Hematopoietic multipotent progenitor cell treated with erythropoietin and hydrocortisone succinate and interleukin-3 and kit ligand, for 6 days (in vitro differentiated cells): ENCODE measurements around the gene AKAP17A.

ENCODE experiments used
- DNase-seq: peaks from one replicate; pipeline ENCODE4 v3.0.0-alpha.2; 2015

AKAP17A gene

DNA sequence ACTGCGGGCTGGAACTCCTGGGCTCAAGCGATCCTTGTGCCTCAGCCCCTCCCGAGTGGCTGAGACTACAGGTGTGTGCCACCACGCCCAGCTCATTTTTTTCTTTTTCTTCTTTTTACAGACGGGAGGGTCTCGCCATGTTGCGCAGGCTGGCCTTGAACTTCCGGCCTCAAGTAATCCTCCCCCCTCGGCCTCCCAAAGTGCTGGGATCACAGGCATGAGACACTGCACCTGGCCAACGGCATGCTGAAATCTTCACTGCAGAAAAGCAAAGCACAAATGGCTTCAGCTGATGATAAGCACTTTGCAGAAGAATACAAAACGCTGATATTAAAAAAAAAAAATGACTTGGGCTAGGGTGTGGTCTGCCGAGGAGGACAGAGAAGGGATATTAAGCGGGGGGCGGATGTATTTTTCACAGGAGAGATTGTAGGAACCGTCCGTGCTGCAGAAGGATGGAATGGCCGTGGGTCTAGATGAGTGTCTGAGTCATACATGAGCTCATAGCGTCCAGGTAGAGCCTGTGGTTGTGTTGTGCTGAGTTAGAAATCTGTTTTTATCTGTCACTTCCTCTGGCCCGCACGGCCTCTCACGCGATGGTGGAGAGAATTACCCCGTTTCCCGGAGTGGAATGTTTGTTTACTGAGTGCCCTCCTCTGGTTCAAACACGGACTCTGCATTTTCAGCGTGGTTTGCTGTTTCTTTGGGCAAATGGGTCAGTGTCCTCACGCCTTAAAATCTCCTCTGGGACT is 8.5 kb upstream of the AKAP17A start:
- DNase-seq = peak; percentile 63

DNA sequence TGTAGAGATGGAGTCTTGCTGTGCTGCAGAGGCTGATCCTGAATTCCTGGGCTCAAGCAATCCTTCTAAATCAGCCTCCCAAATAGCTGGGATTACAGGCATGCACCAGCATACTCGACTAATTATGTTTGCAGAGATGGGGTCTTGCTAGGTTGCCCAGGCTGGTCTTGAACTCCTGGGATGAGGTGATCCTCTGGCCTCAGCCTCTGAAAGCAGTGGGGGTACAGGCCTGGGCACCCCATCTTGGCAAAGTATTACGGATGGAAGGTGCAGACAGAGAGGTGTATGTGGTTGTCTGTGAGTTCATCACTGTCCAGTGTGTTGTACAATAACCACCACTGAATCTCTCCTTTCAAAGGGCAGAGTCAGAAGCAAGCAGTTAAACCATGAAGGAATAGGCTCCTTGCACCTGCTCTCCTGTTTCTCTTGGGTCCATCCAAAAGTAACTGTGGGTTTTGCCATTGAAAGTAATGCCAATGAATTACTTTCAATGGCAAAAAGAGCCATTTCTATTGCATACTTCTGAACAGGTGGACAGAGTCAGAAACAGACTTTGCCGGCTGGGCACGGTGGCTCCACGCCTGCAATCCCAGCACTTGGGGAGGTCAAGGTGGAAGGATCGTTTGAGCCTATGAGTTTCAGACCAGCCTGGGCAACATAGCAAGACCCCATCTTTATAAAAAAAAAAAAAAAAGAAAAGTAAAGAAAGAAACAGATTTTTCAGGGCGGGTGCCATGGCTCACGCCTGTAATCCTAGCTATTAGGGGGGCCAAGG is 7.0 kb upstream of the AKAP17A start:
- DNase-seq = no peak

DNA sequence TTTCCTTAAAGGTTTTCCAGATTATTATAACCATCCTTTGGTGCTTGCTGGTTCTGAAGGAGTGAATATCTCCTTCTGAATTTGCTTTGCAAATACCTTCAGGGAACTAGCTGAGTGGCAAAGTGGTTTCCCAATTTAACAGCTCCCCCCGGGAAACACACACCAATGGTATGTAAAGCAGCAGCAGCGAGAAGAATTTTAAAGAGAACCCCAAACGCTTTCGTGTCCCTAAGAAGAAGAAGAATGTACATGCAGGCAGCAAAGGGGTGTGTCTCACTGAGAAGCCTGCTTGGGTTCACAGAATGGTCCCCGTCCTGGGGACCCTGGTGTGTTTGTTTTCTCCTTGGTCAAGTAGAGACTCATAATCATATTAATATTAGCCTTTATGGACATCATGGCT is 4.2 kb upstream of the AKAP17A start:
- DNase-seq = no peak

GRCh38 chrX:1589356-1590130 is 1.9 kb upstream of the AKAP17A start:
- DNase-seq = peak; percentile 76

DNA sequence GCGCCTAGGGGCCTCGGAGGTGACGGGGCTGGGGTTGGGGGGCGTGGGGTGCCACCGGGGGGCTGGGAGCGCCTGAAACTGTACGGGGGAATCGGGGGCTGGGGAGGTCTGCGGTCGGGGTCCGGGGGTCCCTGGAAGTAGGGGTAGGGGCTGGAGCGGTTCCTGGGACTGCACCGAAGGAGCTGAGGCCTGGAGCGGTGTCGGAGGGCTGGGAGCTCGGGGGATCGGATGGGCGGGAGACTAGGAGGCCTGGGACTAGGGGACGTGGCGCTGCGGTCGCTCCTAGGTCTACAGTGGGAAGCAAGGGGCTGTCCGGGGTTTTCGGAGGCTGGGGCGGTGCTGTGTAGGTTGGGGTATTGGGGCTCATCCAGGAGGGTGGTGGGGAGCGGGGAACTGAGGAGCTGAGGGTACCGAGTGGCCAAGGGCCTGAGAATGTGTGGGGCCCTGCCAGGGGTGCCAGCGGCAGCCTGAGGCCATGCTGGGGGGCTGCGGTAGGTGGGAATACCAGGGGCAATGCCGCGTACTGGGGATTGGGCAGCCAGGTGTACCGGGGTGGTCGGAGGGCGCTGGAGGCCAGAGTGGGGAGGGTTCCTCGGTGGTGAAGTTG is 562 bp downstream of the AKAP17A start:
- DNase-seq = no peak

DNA sequence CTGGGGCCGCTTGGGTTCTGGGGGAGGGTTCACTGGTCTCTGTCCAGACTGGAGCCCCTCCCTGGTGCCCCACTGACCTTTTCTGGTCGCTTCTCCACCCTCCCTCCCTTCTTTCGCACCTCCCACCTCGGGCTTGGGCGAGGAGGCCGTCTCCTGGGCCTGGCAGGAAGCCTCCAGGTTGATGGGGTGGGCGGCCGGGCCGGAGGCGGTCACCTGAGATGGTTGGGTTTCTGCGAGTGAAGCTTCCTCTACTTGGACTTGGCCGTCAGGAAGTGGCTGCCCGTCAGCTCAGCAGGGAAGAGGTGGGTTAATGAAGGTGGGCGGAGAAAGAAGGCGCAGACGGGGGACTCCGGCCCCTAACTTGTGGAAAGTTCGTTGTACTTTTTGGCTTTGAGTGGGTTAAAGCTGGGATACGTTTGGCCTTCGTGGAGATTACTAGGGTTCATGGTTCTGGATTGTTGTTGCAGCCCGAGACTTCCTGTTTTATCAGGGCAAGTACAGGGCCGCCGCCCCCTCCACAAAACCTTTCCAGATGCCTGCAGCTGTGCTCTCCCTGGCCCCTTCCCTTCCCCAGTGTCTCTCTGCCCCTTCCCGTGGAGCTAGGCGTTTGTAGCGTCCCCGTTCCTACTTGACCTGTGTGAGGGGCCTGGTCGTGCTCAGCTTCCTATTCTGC is 1.2 kb downstream of the AKAP17A start:
- DNase-seq = peak; percentile 65

DNA sequence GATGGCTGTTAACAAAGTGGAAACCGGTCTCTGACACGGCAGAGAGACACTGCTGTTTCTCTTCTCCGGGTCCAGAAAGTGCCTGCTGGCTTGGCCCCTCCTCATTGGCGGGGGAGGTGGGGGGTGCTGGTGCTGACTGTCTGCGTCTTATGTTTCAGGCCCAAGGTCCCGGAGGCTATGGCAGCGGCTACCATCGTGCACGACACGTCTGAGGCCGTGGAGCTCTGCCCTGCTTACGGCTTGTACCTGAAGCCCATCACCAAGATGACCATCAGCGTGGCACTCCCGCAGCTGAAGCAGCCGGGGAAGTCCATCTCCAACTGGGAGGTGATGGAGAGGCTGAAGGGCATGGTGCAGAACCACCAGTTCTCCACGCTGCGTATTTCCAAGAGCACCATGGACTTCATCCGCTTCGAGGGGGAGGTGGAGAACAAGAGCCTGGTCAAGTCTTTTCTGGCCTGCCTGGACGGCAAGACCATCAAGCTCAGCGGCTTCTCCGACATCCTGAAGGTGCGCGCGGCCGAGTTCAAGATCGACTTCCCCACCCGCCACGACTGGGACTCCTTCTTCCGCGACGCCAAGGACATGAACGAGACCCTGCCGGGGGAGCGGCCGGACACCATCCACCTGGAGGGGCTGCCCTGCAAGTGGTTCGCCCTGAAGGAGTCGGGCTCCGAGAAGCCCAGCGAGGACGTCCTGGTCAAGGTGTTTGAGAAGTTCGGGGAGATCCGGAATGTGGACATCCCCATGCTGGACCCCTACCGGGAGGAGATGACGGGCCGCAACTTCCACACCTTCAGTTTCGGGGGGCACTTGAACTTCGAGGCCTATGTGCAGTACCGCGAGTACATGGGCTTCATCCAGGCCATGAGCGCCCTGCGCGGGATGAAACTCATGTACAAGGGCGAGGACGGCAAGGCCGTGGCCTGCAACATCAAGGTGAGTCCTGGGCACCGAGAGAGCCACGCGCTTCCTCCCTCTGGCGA is 2.2 kb downstream of the AKAP17A start:
- no peak for DNase-seq

GRCh38 chrX:1595711-1596060 is 4.3 kb downstream of the AKAP17A start:
- DNase-seq = no peak

DNA sequence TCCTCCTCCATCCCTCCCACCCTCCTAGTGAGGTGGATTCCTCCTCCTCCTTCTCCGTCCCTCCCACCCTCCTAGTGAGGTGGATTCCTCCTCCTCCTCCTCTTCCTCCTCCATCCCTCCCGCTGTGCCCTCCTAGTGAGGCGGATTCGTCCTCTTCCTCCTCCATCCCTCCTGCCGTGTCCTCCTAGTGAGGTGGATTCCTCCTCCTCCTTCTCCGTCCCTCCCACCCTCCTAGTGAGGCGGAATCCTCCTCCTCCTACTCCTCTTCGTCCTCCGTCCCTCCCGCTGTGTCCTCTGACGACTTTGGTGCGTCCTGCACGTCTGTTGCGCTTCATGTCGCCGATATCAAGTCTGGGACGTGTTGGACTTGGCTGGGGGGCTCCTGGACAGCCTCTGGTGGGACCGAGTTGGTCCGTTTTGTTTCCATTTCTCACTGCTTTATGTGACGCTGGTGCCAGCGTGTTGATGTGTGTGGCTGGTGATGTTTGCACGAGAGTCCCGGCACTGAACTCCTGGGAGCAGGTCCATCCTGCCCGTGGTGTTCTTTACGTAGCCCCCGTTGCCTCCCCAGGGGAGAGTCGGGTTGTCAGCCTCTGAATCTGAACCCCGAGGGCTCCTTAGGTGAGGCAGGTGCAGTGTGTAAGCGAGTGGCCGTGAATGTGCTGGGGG is 5.4 kb downstream of the AKAP17A start:
- no peak for DNase-seq

DNA sequence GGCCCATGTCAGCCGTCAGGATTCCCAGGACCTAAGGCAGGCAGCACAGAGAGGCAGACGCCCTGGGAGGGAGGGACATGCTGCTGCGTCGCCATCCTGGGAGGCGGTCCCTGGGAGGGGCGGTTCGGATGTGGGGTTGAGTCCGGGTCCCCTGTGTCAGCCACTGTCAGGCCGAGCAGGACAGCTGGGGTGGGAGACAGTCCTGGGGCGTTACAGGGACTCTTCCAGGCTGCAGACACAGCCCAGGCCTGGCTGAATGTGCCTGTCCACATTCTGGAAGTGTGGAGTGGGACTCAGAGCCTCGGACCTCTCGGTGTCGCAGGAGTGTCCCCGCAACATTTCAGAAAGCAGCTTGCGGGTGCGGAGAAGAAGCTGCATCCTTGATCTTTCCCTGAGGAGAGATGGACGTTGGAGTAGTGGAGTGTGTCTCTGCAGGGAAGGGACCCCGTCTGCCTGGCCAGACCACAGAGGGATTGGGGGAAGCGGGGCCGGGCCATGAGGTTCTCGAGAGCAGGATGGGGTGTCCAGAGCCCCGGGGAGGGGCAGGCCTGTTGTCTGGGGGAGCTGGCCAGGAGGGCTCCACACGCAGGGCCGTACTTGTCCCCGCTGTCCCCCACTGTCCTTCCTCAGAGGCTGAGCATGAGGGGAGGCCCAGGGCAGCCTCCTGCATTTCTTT is 6.1 kb downstream of the AKAP17A start:
- DNase-seq = no peak

DNA sequence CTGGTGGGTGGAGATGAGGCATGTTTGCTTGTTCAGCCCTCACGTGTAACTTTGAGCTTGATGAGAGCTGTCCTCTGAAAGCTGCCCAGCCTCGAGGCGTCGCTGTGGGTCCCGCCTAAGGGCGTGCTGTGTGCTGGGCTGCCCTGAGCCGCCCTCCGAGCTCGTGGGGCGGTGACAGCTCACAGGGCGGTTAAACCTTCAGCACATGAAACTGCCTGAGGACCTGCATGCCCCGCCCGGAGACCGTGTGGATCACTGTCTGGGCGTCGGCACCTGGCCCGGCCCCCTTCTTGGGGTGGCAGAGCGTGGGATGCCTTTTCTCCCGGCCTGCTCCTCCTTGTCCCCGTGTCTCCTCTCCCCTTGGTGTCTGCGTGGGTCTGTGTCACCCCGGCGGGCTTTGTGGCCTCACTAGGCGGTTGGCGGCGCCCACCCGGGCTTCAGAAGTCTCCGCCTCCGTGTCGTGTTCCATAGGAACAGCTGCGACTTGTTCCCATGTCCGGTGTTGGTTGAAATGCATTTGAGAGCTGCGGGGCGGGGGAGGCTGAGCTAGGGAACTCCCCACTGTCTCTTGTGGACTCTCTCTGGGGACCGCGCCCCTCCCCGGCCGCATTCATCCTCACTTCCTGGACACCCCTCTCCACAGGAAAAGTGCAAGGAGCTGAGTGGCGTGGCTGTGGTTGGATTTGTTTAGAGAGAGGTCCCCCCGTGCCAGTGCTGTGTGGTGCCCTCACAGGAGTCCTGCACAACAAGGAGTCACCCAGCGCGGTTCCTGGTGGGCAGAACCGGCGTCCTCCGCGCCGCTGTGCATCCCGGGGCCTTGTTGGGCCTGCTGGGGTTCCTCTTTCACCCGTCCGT is 6.8 kb downstream of the AKAP17A start:
- DNase-seq = peak; percentile 83

DNA sequence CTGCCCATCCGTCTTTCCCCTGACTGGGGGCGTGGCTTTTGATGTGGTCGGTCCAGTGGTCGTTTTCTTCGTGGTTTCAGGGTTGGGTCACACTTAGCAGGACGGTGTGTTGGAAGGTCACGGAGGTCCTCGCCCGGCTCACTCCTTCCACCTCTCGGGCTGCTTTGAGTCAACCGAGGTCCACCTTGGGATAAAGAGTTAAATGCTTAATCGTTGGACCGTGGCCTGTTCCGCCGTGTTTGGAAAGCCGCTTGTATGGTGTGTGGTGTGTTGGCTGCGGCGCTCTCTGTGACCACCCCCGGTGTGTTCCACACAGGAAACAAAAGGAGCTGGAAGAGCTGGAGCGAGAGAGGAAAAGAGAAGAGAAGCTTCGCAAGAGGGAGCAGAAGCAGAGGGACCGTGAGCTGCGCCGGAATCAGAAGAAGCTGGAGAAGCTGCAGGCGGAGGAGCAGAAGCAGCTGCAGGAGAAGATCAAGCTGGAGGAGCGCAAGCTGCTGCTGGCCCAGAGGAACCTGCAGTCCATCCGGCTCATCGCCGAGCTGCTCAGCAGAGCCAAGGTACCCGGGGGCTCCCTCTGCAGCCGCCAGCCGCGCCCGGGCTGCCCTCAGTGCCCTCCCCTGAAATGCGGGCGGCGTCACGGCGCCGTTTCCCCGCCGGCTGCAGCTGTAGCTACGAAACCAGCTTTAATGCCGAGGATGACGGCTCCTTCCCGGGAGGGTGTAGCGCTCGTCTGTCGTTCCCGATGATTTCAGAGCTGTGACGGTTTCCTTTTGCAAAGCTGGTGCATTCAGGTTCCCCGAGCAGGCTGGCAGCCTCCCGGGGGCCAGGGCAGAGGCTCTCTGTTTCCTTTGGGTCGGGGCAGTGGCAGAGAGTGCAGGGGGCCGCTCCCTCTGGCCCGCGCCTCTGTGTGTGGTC is 7.7 kb downstream of the AKAP17A start:
- DNase-seq = no peak

DNA sequence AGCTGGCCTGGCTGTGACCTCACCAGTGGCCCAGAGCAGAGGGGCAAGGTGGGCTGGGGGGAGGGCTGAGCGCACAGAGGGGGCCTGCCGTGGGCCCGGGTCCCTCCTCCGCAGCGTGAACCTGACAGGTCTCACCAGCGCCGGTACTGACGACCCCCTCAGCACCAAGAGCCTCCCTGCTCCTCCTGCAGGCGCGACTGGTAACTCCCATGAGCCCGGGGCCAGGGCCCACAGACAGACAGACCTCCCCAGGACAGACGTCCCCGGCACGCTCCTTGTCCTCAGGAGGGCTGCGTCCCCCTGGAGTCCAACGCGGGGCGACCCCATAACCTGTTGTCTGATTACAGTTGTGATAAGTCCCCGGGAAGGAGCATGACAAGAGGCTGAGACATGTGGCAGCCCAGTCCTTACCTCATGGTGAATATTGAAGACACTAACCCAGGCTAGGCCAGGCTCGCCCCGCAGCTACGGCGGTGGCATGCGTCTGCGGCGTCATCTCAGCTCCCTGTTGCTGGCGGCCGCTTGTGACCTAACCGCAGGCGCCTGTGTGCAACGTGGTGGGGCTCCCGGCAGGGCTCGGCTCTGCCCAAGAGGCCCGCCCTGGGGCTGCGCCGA is 8.5 kb downstream of the AKAP17A start:
- DNase-seq = no peak

DNA sequence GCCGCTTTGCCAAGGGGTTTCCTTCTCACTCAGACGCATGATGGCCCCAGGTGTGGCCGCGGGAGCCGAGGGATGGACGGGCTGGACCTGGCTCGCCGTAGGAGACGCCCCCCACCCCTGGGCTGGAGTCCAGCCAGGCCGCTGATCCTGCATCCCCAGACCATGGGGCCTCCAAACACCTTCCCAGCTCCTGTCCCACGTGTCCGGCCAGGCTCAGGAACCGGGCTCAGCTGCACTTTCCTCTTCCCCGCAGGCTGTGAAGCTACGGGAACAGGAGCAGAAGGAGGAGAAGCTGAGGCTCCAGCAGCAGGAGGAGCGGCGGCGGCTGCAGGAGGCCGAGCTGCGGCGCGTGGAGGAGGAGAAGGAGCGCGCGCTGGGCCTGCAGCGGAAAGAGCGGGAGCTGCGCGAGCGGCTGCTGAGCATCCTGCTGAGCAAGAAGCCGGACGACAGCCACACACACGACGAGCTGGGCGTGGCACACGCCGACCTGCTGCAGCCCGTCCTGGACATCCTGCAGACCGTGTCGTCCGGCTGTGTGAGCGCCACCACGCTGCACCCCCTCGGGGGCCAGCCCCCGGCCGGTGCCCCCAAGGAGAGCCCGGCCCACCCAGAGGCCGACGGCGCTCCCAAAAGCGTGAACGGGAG is 9.1 kb downstream of the AKAP17A start:
- DNase-seq = no peak

DNA sequence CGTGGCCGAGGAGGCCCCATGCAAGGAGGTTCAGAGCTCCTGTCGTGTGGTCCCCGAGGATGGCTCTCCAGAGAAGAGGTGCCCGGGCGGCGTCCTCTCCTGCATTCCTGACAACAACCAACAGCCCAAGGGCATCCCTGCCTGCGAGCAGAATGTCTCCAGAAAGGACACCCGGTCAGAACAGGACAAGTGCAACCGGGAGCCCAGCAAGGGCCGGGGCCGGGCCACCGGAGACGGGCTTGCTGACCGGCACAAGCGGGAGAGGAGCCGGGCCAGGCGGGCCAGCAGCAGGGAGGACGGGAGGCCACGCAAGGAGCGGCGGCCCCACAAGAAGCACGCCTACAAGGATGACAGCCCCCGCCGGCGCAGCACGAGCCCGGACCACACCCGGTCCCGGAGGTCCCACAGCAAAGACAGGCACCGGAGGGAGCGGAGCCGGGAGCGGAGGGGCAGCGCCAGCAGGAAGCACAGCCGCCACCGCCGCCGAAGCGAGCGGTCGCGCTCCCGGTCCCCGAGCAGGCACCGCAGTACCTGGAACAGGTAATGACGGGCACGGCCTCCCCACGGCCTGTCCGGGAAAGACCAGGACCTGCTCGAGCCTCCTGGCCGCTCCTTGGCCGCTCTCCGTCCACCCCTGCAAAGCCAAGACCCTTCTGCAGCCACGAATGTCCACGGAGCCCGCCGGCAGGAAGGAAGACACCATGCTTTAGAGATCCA is 9.8 kb downstream of the AKAP17A start:
- no peak for DNase-seq

GRCh38 chrX:1601768-1602085 is 10.3 kb downstream of the AKAP17A start:
- DNase-seq = no peak

DNA sequence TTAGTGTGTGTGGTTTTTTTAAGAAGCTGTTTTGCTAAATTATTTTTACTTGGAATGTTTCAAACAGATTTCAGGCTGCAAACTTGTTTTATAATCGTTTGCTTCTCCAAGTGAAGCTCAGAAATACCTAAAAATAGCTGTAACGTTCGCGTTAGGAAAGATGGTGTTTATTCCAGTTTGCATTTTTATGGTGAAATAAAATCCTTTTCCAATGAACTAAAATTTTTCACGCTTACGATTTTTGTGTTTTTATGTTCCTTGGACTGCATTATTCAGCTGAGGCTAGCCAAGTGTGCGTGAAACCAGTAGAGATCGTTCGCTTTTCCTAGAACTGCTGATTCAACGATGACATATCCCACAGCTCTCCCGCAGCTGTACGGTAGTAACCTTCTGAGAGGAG is 10.9 kb downstream of the AKAP17A start:
- no peak for DNase-seq
